Measurements from ENCODE around the gene P2RY8.
A peak's percentile ranks its signal among the peaks of the same experiment; 100 is the strongest.

Gene P2RY8

GRCh38 chrX:1516596-1517104 lies 20.3 kb downstream of the P2RY8 start:
- ChIA-PET CTCF (no interaction called here), POLR2A (no interaction called here)
- no peak for TF ChIP-seq CTCF (IDR thresholded peaks at IDR 0.05; ENCODE audit: control extremely low read depth, extremely low read depth, low read depth, missing control alignments)
- DNase-seq (ENCODE audit: extremely low spot score) = no peak

GRCh38 chrX:1511829-1512228 lies 25.2 kb downstream of the P2RY8 start:
- POLR2A ChIA-PET = no interaction called here
- no peak for DNase-seq (ENCODE audit: extremely low spot score)
- CTCF ChIA-PET = no interaction called here

DNA sequence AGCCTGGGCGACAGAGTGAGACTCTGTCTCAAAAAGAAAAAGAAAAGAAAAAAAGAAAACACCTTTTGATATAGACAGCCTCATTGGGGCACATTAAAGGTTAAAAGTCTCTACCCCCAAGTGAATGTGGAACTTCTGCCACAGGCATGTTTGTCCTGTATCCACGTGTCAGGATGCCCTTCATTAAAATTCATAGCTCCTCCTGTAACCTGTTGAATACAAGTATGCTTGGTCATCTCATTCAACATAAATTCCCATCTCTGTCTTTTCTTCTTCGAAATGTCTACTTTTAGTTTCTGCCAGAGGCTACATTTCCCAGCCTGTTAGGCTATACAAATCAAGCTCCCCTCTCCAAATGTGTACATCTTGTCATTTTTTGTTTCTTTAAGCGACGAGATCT lies 25.8 kb downstream of the P2RY8 start:
- no peak for DNase-seq (ENCODE audit: extremely low spot score)
- no peak for TF ChIP-seq CTCF (IDR thresholded peaks at IDR 0.05; ENCODE audit: control extremely low read depth, extremely low read depth, low read depth, missing control alignments)
- ChIA-PET POLR2A (no interaction called here), CTCF (no interaction called here)

More at GRCh38 chrX:1511829-1512228, 25.2 kb downstream of the P2RY8 start:
- no peak for TF ChIP-seq CTCF (IDR thresholded peaks at IDR 0.05; ENCODE audit: control extremely low read depth, extremely low read depth, low read depth, missing control alignments)

GRCh38 chrX:1507511-1508463 lies 29.2 kb downstream of the P2RY8 start:
- ChIA-PET CTCF (no interaction called here), POLR2A (no interaction called here)
- TF ChIP-seq CTCF (IDR thresholded peaks at IDR 0.05; ENCODE audit: control extremely low read depth, extremely low read depth, low read depth, missing control alignments) = no peak
- peak; percentile 70 for DNase-seq (ENCODE audit: extremely low spot score)

DNA sequence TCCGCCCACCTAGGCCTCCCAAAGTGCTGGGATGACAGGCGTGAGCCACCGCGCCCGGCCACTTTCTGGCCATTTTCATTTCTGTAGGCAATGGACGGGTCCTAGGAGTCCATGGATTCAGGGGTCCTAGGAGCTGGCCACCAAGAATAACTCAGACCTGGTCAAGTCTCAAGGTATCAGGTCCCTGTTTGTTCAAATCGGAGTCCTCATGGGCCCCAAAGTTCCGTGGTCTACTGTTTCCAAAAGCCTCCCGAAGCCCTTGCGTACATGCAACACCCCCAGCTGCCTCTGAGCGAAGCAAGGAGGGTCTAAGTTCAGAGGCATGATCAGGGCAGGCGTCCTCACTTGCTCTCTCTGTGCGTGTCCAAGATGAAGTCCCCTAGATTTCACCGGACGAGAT lies 30.1 kb downstream of the P2RY8 start:
- POLR2A ChIA-PET = no interaction called here
- CTCF ChIA-PET = no interaction called here
- no peak for DNase-seq (ENCODE audit: extremely low spot score)
- no peak for TF ChIP-seq CTCF (IDR thresholded peaks at IDR 0.05; ENCODE audit: control extremely low read depth, extremely low read depth, low read depth, missing control alignments)

DNA sequence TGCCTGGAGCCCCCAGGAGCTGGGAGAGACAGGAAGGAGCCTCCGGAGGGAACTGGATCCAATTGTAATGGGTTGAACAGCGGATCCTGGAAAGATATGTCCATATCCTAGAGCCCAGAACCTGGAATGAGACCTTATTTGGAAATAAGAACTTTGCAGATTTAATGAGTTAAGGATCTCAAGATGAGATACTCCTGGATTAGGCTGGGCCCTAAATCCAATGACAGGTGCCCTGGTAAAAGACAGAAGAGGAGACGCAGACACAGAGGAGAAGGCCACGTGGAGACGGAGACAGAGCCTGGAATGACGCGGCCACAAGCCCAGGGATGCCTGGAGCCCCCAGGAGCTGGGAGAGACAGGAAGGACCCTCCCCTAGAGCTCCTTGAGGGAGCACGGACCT lies 34.1 kb downstream of the P2RY8 start:
- ChIA-PET POLR2A (no interaction called here), CTCF (no interaction called here)
- DNase-seq (ENCODE audit: extremely low spot score) = no peak
- TF ChIP-seq CTCF (IDR thresholded peaks at IDR 0.05; ENCODE audit: control extremely low read depth, extremely low read depth, low read depth, missing control alignments) = no peak

All from GM10248 (cell line).